HepG2 (cell line): ENCODE results near the gene GPHN. TPM values are rescaled to one million over a fixed set of nuclear protein-coding genes. Genes with fewer than 3 reads are reported as not detected.
A peak's percentile ranks its signal among the peaks of the same experiment; 100 is the strongest.

Experiments used
- ATF5 ChIP-seq: sonication (generic); formaldehyde crosslinking; IDR thresholded peaks from 2 replicates; pipeline ENCODE4 v1.4.0; 2020; ENCODE audit warnings: mild to moderate bottlenecking, low read depth, missing genetic modification reagents
- CEBPZ ChIP-seq: IDR thresholded peaks from 2 replicates; pipeline ENCODE4 v1.6.1; 2012; ENCODE audit warnings: low read length, improper control_type of control experiment
- DMAP1 ChIP-seq: IDR thresholded peaks from 2 replicates; pipeline ENCODE4 v1.6.1; 2016
- FOXK2 ChIP-seq: fragments of 450-650 bp; IDR thresholded peaks from 2 replicates; pipeline ENCODE4 v1.6.1; 2016
- HDAC2 ChIP-seq: sonication (generic); formaldehyde crosslinking; IDR thresholded peaks from 2 replicates; pipeline ENCODE4 v1.4.0; 2020; ENCODE audit warnings: missing genetic modification reagents
- KMT2A ChIP-seq: sonication (generic); formaldehyde crosslinking; IDR thresholded peaks from 2 replicates; pipeline ENCODE4 v1.4.0; 2020; ENCODE audit warnings: missing genetic modification reagents
- MEF2D ChIP-seq: sonication (generic); formaldehyde crosslinking; IDR thresholded peaks from 2 replicates; pipeline ENCODE4 v1.5.1; 2020; ENCODE audit warnings: mild to moderate bottlenecking, missing genetic modification reagents
- MIER3 ChIP-seq: IDR thresholded peaks from 2 replicates; pipeline ENCODE4 v1.6.1; 2016; ENCODE audit warnings: missing compliant biosample characterization, borderline replicate concordance
- PHF5A ChIP-seq: IDR thresholded peaks from one replicate; pipeline ENCODE4 v1.6.1; 2018; ENCODE audit warnings: low read depth, missing genetic modification reagents; ENCODE audit not compliant: unreplicated experiment
- SMAD1 ChIP-seq: sonication (generic); formaldehyde crosslinking; IDR thresholded peaks from 2 replicates; pipeline ENCODE4 v1.4.0; 2020; ENCODE audit warnings: missing genetic modification reagents, low read depth, mild to moderate bottlenecking, borderline replicate concordance
- THAP9 ChIP-seq: sonication (generic); formaldehyde crosslinking; IDR thresholded peaks from 2 replicates; pipeline ENCODE4; 2020; ENCODE audit warnings: missing genetic modification reagents, mild to moderate bottlenecking, borderline replicate concordance
- TP53 ChIP-seq: sonication (generic); formaldehyde crosslinking; conservative IDR thresholded peaks from 2 replicates; pipeline ENCODE4 v1.4.0; 2020; ENCODE audit warnings: missing genetic modification reagents
- ZBTB25 ChIP-seq: IDR thresholded peaks from 2 replicates; pipeline ENCODE4 v1.6.1; 2018; ENCODE audit warnings: missing genetic modification reagents
- ZC3H4 ChIP-seq: sonication (generic); formaldehyde crosslinking; IDR thresholded peaks from 2 replicates; pipeline ENCODE4 v1.4.0; 2020; ENCODE audit warnings: missing genetic modification reagents, borderline replicate concordance
- ZNF280D ChIP-seq: sonication (generic); formaldehyde crosslinking; IDR thresholded peaks from 2 replicates; pipeline ENCODE4 v1.5.1; 2020; ENCODE audit warnings: mild to moderate bottlenecking, missing genetic modification reagents
- ZNF644 ChIP-seq: IDR thresholded peaks from 2 replicates; pipeline ENCODE4 v1.6.1; 2016; ENCODE audit warnings: low read depth
- polyA plus RNA-seq, 8 experiments: library from polyadenylated mRNA; depleted of rRNA in 3 of 8; stranded (reverse) in 7 of 8; unstranded in 1 of 8; fragments of >200 nt; fragmentation: Illumina TruSeq in 4 of 8; extraction: Trizol in 4 of 8; gene quantifications; 2 replicates each; pipeline versions ENCODE4 v1.2.1 to v1.2.3, GENCODE V29; 2011 to 2016; ENCODE audit warnings: low read depth in 4 of 8, missing spikeins in 1 of 8, mixed read lengths in 1 of 8; ENCODE audit not compliant: insufficient read depth in 1 of 8
- total RNA-seq, 5 experiments: library from RNA; depleted of rRNA; stranded (reverse); fragments of >200 nt; fragmentation: Illumina TruSeq; extraction: Trizol; gene quantifications; 2 replicates each; pipeline ENCODE4 v1.2.3, GENCODE V29; 2016; ENCODE audit warnings: low read depth in 1 of 5

Gene GPHN
- total and polyA plus RNA-seq, 2 of the 13 experiments (the other 11 are each of a cell fraction or from before 2014, with no cell fraction given) = 12.7 to 19.2 TPM

- TF ChIP-seq ZBTB25 (CRISPR knock-in tag) = peak; percentile 65; the same call in 1 of the 2 replicates
- TF ChIP-seq KMT2A = peak; percentile 94
- no peak; the same call in 1 of the 2 replicates for TF ChIP-seq THAP9
- TF ChIP-seq MIER3 (CRISPR knock-in tag) = peak; percentile 74; the same call in 1 of the 2 replicates
- no peak for TF ChIP-seq PHF5A (CRISPR knock-in tag)
- TF ChIP-seq HDAC2 (CRISPR knock-in tag) = peak; percentile 77
- no peak for TF ChIP-seq CEBPZ
- peak; percentile 58; the same call in 1 of the 2 replicates for TF ChIP-seq MEF2D
- TF ChIP-seq SMAD1 (CRISPR knock-in tag) = no peak
- TF ChIP-seq ATF5 (CRISPR knock-in tag) = no peak
- no peak; the same call in 1 of the 2 replicates for TF ChIP-seq ZC3H4 (CRISPR knock-in tag)
- peak; percentile 63 for TF ChIP-seq ZNF280D (CRISPR knock-in tag)
- TF ChIP-seq TP53 (CRISPR knock-in tag) = no peak
- peak; percentile 32; the same call in 1 of the 2 replicates for TF ChIP-seq FOXK2
- peak; percentile 39; the same call in 1 of the 2 replicates for TF ChIP-seq ZNF644 (CRISPR knock-in tag)
- TF ChIP-seq DMAP1 (CRISPR knock-in tag) = peak; percentile 85
Observed at GRCh38 chr14:66507722-66508546, at the start of gene GPHN (continued).
